Keratinocyte (primary cell): Measurements from ENCODE around the gene KIF1B. TPM values are rescaled to one million over a fixed set of nuclear protein-coding genes. Genes with fewer than 3 reads are reported as not detected.
"Not testable (repeated sequence)": the region's sequence is repeated elsewhere in the genome, so short reads cannot be mapped to it uniquely, and the experiment has no call there.

Source experiments
- DNase-seq: peaks from one replicate; pipeline ENCODE4 v3.0.0-alpha.2; 2011; ENCODE audit warnings: low read depth, missing footprints, low spot score
- FAIRE-seq: peaks from 2 replicates; lab custom pipeline; 2011; peaks lifted over from hg19 to GRCh38; lab: Jason Lieb, UNC
- H2AFZ ChIP-seq: 2 replicates; pipeline ENCODE4 v1.6.0; 2012; ENCODE audit warnings: low read length, control low read depth, inconsistent platforms; ENCODE audit not compliant: control insufficient read depth
- H3K27ac ChIP-seq: 2 replicates; pipeline ENCODE4 v1.5.1; 2011; ENCODE audit warnings: low read length; ENCODE audit not compliant: control insufficient read depth, insufficient read depth
- H3K27me3 ChIP-seq: 3 replicates; pipeline ENCODE4 v1.6.0; 2011; ENCODE audit warnings: low read length; ENCODE audit not compliant: control insufficient read depth, insufficient read depth; ENCODE audit errors: extremely low read depth
- H3K36me3 ChIP-seq, 2 experiments: 2 replicates in 1 of 2; 3 replicates in 1 of 2; pipeline ENCODE4 v1.5.1; 2011; ENCODE audit warnings: low read length in 2 of 2, mild to moderate bottlenecking in 1 of 2; ENCODE audit not compliant: control insufficient read depth in 2 of 2, insufficient read depth in 2 of 2; ENCODE audit errors: extremely low read depth in 1 of 2
- H3K4me1 ChIP-seq: 3 replicates; pipeline ENCODE4 v1.5.1; 2011; ENCODE audit warnings: low read length; ENCODE audit not compliant: control insufficient read depth, insufficient read depth; ENCODE audit errors: extremely low read depth
- H3K4me2 ChIP-seq: 3 replicates; pipeline ENCODE4 v1.6.0; 2011; ENCODE audit warnings: low read depth, low read length; ENCODE audit not compliant: control insufficient read depth, insufficient read depth; ENCODE audit errors: extremely low read depth
- H3K4me3 ChIP-seq, 3 experiments: fragments of 200-600 bp in 1 of 3; sonication (generic) in 1 of 3; 2 replicates in 2 of 3; 3 replicates in 1 of 3; pipeline ENCODE4 v1.5.1; 2011 to 2016; ENCODE audit warnings: low read length in 3 of 3, mild to moderate bottlenecking in 3 of 3, control low read depth in 2 of 3, inconsistent platforms in 1 of 3, low read depth in 1 of 3, mixed read lengths in 1 of 3, mixed run types in 1 of 3, moderate library complexity in 1 of 3; ENCODE audit not compliant: control insufficient read depth in 2 of 3, insufficient read depth in 2 of 3; ENCODE audit errors: extremely low read depth in 1 of 3
- H3K79me2 ChIP-seq: 2 replicates; pipeline ENCODE4 v1.6.0; 2012; ENCODE audit warnings: low read length; ENCODE audit not compliant: control insufficient read depth, insufficient read depth
- H3K9ac ChIP-seq: 3 replicates; pipeline ENCODE4 v1.6.0; 2011; ENCODE audit warnings: low read length; ENCODE audit not compliant: control insufficient read depth, insufficient read depth; ENCODE audit errors: extremely low read depth
- H3K9me1 ChIP-seq: 3 replicates; pipeline ENCODE4 v1.6.0; 2011; ENCODE audit warnings: low read length; ENCODE audit not compliant: control insufficient read depth, insufficient read depth; ENCODE audit errors: extremely low read depth
- H3K9me3 ChIP-seq: 2 replicates; pipeline ENCODE4 v1.5.1; 2012; ENCODE audit warnings: low read depth, low read length; ENCODE audit not compliant: control insufficient read depth
- H4K20me1 ChIP-seq: 3 replicates; pipeline ENCODE4 v1.6.0; 2011; ENCODE audit warnings: low read length; ENCODE audit not compliant: control insufficient read depth, insufficient read depth; ENCODE audit errors: extremely low read depth
- EZH2 ChIP-seq: IDR thresholded peaks from one replicate; pipeline ENCODE4 v1.6.1; 2012; ENCODE audit warnings: inconsistent platforms, mild to moderate bottlenecking, low read length, moderate library complexity
- dilution Hi-C: fragments of 300-500 bp; cut with MboI; formaldehyde crosslinking; loops from one replicate; pipeline ENCODE4 v1.7.0; 2020; ENCODE audit warnings: low sequenced_read_pairs; ENCODE audit not compliant: extremely low pct_ligation_motif_present
- polyA plus RNA-seq, 5 experiments: library from polyadenylated mRNA; depleted of rRNA in 3 of 5; stranded (reverse) in 3 of 5; stranded (forward) in 1 of 5; unstranded in 1 of 5; fragments of >200 nt; gene quantifications; 1 replicate in 1 of 5; 2 replicates in 3 of 5; 3 replicates in 1 of 5; pipeline versions ENCODE4 v1.2.1 to v1.2.3, GENCODE V29; 2011 to 2012; ENCODE audit warnings: missing spikeins in 2 of 5, low read depth in 1 of 5, low replicate concordance in 1 of 5
- TF ChIP-seq, protein P1 (sequence below), 3 experiments: IDR thresholded peaks in 1 of 3; conservative IDR thresholded peaks in 1 of 3; optimal IDR thresholded peaks in 1 of 3; 2 replicates in 2 of 3; 3 replicates in 1 of 3; pipeline versions ENCODE3 to v1.5.1; 2011; ENCODE audit warnings: low read length in 3 of 3, mild to moderate bottlenecking in 3 of 3, moderate library complexity in 2 of 3, control low read depth in 1 of 3, inconsistent platforms in 1 of 3; ENCODE audit not compliant: insufficient read depth in 2 of 3; ENCODE audit errors: extremely low read depth in 1 of 3

Gene KIF1B
- polyA plus RNA-seq, 1 donor (not counting 4 experiments of a cell fraction or from before 2014, with no cell fraction given), result 15.1 TPM

- Histone ChIP-seq H2AFZ (no peak overlapping the region), H3K4me3 (no peak overlapping the region), H3K27ac (no peak overlapping the region), H3K9me1 (no peaks in the 10 kb centered on the region), H3K27me3 (no peaks in the 10 kb centered on the region), H3K4me2 (no peak overlapping the region), H4K20me1 (no peaks in the 10 kb centered on the region), H3K4me1 (no peaks in the 10 kb centered on the region), H3K79me2 (no peaks in the 10 kb centered on the region), H3K9me3 (no peaks in the 10 kb centered on the region), H3K9ac (no peak overlapping the region), H3K36me3 (no peaks in the 10 kb centered on the region)
- dilution Hi-C loops, result no loop called here
- TF ChIP-seq, protein P1, sequence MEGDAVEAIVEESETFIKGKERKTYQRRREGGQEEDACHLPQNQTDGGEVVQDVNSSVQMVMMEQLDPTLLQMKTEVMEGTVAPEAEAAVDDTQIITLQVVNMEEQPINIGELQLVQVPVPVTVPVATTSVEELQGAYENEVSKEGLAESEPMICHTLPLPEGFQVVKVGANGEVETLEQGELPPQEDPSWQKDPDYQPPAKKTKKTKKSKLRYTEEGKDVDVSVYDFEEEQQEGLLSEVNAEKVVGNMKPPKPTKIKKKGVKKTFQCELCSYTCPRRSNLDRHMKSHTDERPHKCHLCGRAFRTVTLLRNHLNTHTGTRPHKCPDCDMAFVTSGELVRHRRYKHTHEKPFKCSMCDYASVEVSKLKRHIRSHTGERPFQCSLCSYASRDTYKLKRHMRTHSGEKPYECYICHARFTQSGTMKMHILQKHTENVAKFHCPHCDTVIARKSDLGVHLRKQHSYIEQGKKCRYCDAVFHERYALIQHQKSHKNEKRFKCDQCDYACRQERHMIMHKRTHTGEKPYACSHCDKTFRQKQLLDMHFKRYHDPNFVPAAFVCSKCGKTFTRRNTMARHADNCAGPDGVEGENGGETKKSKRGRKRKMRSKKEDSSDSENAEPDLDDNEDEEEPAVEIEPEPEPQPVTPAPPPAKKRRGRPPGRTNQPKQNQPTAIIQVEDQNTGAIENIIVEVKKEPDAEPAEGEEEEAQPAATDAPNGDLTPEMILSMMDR (optimal IDR thresholded peaks at IDR 0.05 in 1 of 3, IDR thresholded peaks at IDR 0.05 in 1 of 3, conservative IDR thresholded peaks at IDR 0.05 in 1 of 3; ENCODE audit: extremely low read depth in 1 of 3, insufficient read depth in 2 of 3, low read length in 3 of 3), result no peak
- no peak for TF ChIP-seq EZH2
- FAIRE-seq, result no peak
- no peak for DNase-seq
These were observed 9.8 kb upstream of the KIF1B start for GRCh38 chr1:10200620-10201019.

- no peak overlapping the region for H3K4me2 ChIP-seq
- dilution Hi-C loops, result no loop called here
- no peak for FAIRE-seq
These were observed 6.2 kb upstream of the KIF1B start for GRCh38 chr1:10204003-10204642.

DNA sequence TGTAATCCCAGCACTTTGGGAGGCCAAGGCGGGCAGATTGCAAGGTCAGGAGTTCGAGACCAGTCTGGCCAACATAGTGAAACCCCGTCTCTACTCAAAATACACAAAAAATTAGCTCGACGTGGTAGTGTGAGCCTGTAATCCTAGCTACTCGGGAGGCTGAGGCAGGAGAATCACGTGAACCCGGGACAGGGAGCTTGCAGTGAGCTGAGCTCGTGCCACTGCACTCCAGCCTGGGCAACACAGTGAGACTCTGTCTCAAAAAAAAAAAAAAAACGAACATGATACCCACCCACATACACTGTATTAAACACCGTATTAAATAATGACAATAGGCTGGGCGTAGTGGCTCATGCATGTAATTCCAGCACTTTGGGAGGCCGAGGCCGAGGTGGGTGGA lies 5.2 kb upstream of the KIF1B start:
- DNase-seq, H3K9me3 ChIP-seq, FAIRE-seq, H3K4me2 ChIP-seq, H3K27ac ChIP-seq, H3K9me1 ChIP-seq, H2AFZ ChIP-seq, H3K4me3 ChIP-seq, dilution Hi-C loops, H3K27me3 ChIP-seq, H3K9ac ChIP-seq, H3K79me2 ChIP-seq, H3K4me1 ChIP-seq, H4K20me1 ChIP-seq, H3K36me3 ChIP-seq: not testable (repeated sequence)

More at GRCh38 chr1:10204003-10204642, 6.2 kb upstream of the KIF1B start:
- H3K36me3 ChIP-seq, result no peaks in the 10 kb centered on the region
- no peak overlapping the region for H3K4me3 ChIP-seq
- no peaks in the 10 kb centered on the region for H4K20me1 ChIP-seq
- H3K9me3 ChIP-seq, result no peaks in the 10 kb centered on the region
- H3K9me1 ChIP-seq, result no peaks in the 10 kb centered on the region
- no peaks in the 10 kb centered on the region for H3K4me1 ChIP-seq
- no peak for DNase-seq
- H2AFZ ChIP-seq, result no peak overlapping the region
- H3K79me2 ChIP-seq, result no peaks in the 10 kb centered on the region
- H3K27ac ChIP-seq, result no peak overlapping the region
- TF ChIP-seq, protein P1 (optimal IDR thresholded peaks at IDR 0.05 in 1 of 3, IDR thresholded peaks at IDR 0.05 in 1 of 3, conservative IDR thresholded peaks at IDR 0.05 in 1 of 3; ENCODE audit: extremely low read depth in 1 of 3, insufficient read depth in 2 of 3, low read length in 3 of 3), result no peak
- no peak for TF ChIP-seq EZH2
- no peak overlapping the region for H3K9ac ChIP-seq
- H3K27me3 ChIP-seq, result no peaks in the 10 kb centered on the region
